ENCODE data around the gene ZBTB47.

ZBTB47 gene

GRCh38 chr3:42666022-42666421, 12.5 kb downstream of the ZBTB47 start:
- TF ChIP-seq CTCF (IDR thresholded peaks at IDR 0.05; ENCODE audit: insufficient read depth, missing control alignments): no peak
- FAIRE-seq: no peak
- DNase-seq (ENCODE audit: insufficient read length, low spot score): no peak

- no peak for TF ChIP-seq CTCF (IDR thresholded peaks at IDR 0.05; ENCODE audit: insufficient read depth, missing control alignments)
- DNase-seq (ENCODE audit: insufficient read length, low spot score) (no peak), FAIRE-seq (no peak)
These were observed 13.1 kb downstream of the ZBTB47 start for GRCh38 chr3:42666577-42666998.

DNA sequence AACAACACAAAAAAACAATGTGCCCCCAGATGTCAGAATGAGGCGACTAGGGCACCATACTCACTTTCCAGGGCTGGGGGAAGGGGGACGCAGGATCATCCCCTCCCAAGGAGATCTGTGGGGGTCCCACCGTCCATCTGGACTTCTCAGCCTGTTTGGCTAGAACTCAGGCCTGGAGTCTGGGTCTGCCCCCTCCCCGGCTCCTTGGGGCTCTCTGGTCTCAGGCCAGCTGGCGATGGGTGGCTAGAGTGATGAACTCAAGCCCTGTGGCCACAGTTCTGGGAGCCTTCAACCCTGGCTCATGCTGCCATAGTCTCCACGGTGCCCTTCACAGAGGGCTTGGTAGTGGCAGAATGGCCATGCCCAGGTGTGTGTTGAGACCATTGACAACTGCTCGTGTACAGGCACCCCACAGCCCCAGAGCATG, 13.6 kb downstream of the ZBTB47 start:
- DNase-seq (ENCODE audit: insufficient read length, low spot score) (no peak), FAIRE-seq (no peak)
- no peak for TF ChIP-seq CTCF (IDR thresholded peaks at IDR 0.05; ENCODE audit: insufficient read depth, missing control alignments)

DNA sequence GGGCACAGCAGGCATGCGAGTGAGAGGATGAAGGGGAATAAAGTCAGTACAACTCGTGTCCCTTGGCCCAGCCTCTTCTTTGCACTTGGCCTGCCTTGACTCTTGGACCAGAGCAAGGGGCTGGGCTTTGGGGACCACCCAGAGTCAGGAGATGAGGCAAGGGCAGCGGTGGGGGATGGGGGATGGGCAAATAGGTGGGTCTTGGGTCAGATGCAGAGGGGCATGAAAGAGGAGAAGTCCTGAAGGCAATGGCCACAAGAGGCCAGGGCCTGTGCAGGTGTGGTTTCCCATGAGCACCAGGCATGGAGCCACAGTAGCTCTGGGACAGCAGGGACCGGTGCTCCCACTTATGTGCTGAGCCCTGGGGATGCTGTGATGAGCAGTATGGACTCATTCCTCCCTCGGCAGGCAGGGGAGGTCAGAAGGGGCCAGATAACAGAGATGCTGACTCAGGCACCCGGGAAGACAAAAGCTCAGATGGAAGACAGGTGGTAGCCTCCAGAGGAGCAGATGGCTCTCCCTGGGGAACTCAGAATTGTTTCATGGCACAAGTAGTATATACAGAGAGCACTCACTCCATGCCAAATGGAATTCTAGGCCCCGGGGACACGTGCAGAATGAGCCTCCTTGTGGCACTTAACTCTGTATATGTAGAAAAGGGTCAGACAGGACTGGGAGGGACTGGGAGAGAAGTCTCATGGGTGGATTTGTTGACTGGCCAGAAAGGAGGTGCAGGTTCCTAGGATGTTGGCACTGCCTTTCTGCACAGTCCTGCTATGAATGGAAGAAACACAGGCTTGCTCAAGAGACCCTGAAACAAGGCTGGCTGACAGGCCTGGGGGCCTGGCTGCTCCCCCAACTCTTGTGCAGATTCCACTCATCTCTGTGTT, 14.3 kb downstream of the ZBTB47 start:
- no peak for TF ChIP-seq CTCF (IDR thresholded peaks at IDR 0.05; ENCODE audit: insufficient read depth, missing control alignments)
- DNase-seq (ENCODE audit: insufficient read length, low spot score) (no peak), FAIRE-seq (no peak)

- TF ChIP-seq CTCF (IDR thresholded peaks at IDR 0.05; ENCODE audit: insufficient read depth, missing control alignments): no peak
- FAIRE-seq (no peak), DNase-seq (ENCODE audit: insufficient read length, low spot score) (no peak)
These were observed 14.9 kb downstream of the ZBTB47 start for GRCh38 chr3:42668413-42668760.

DNA sequence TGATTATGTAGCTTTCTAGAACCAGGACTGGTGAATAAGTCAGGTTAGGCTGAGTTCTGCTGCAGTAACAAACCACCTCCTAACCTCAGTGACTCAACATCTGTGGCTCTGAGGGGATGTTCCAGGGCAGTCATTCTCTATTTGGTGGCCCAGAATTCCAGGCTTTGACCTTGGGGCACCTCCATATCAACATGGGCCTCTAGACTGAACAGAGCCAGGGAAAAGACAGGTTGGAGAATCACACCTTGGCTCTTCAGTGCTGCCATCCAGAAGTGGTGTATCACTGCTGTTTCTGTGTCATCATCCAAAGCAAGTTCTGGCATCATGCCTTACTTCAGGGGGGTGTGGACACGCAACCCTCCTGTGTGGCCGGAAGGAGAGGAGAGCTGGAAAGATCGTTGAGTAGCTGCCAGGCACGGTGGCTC, 15.3 kb downstream of the ZBTB47 start:
- TF ChIP-seq CTCF (IDR thresholded peaks at IDR 0.05; ENCODE audit: insufficient read depth, missing control alignments): no peak

DNA sequence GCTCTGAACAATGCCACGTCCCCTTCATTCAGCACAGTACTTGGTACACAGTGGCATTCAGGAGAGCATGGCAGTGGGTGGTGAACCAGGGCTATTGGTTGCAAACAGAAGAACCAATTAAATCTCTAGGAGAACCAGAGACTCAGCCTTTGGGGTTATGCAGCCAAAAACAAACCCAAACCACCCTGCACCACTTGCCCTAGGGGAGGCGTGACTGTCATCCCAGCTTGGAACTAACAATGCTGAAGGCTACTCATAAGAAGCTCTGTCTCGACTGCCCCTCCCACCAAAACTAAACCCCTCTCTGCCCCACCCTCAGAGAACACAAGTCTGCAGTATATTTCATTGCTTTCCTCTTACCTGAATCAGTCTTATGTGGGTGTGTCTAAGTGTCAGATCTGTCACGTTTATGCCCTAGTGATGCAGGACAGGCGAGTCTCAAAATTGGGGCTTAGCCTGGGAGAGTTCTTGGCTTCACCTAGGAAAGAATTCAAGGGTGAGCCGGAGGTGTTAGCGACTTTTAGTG, 16.6 kb downstream of the ZBTB47 start:
- no peak for TF ChIP-seq CTCF (IDR thresholded peaks at IDR 0.05; ENCODE audit: insufficient read depth, missing control alignments)
- DNase-seq (ENCODE audit: insufficient read length, low spot score) (no peak), FAIRE-seq (no peak)

More for the DNA sequence above, 15.3 kb downstream of the ZBTB47 start:
- no peak for FAIRE-seq
- no peak for DNase-seq (ENCODE audit: insufficient read length, low spot score)
